Activated naive CD8-positive, alpha-beta T cell treated with anti-CD3 and anti-CD28 coated beads, Interleukin-2, amount 50 U/mL, for 16 hours (primary cell): ENCODE results near the gene LIPT2.
"Not testable (repeated sequence)": the region's sequence is repeated elsewhere in the genome, so short reads cannot be mapped to it uniquely, and the experiment has no call there.

Source experiments
- DNase-seq: peaks from one replicate; pipeline ENCODE4 v3.0.0-alpha.2; 2020; ENCODE audit warnings: low read depth, low spot score

Gene LIPT2

GRCh38 chr11:74492974-74493790 lies at the start of gene LIPT2:
TSS of gene LIPT2 (minus strand) at chr11:74493724. CDS start at chr11:74493703, 21 bp downstream.
- DNase-seq: peak; percentile 97

GRCh38 chr11:74541466-74541865 lies 47.9 kb upstream of the LIPT2 start:
- no peak for DNase-seq

- DNase-seq: no peak
Measured at GRCh38 chr11:74540270-74540669, 46.7 kb upstream of the LIPT2 start.

GRCh38 chr11:74538680-74539079 lies 45.2 kb upstream of the LIPT2 start:
- DNase-seq: no peak

GRCh38 chr11:74535371-74536160 lies 42.0 kb upstream of the LIPT2 start:
- no peak for DNase-seq

GRCh38 chr11:74534946-74535275 lies 41.4 kb upstream of the LIPT2 start:
- not testable (repeated sequence) for DNase-seq

GRCh38 chr11:74534216-74534945 lies 40.9 kb upstream of the LIPT2 start:
- no peak for DNase-seq

- DNase-seq: no peak
Measured at GRCh38 chr11:74533421-74533820, 39.9 kb upstream of the LIPT2 start.

GRCh38 chr11:74532501-74533246 lies 39.1 kb upstream of the LIPT2 start:
- DNase-seq: no peak

- DNase-seq: no peak
Measured at GRCh38 chr11:74524978-74525377, 31.5 kb upstream of the LIPT2 start.

- no peak for DNase-seq
Measured at GRCh38 chr11:74524501-74524900, 31.0 kb upstream of the LIPT2 start.

- DNase-seq: no peak
Measured at GRCh38 chr11:74522776-74523175, 29.3 kb upstream of the LIPT2 start.

- DNase-seq: no peak
Measured at GRCh38 chr11:74521666-74522252, 28.2 kb upstream of the LIPT2 start.

- no peak for DNase-seq
Measured at GRCh38 chr11:74520927-74521665, 27.6 kb upstream of the LIPT2 start.

GRCh38 chr11:74520316-74520715 lies 26.8 kb upstream of the LIPT2 start:
- DNase-seq: no peak

GRCh38 chr11:74519710-74520109 lies 26.2 kb upstream of the LIPT2 start:
- no peak for DNase-seq

- DNase-seq: not testable (repeated sequence)
Measured at GRCh38 chr11:74517592-74517991, 24.1 kb upstream of the LIPT2 start.

- DNase-seq: no peak
Measured at GRCh38 chr11:74507582-74507981, 14.1 kb upstream of the LIPT2 start.

GRCh38 chr11:74506823-74507222 lies 13.3 kb upstream of the LIPT2 start:
- no peak for DNase-seq

- DNase-seq: no peak
Measured at GRCh38 chr11:74505911-74506310, 12.4 kb upstream of the LIPT2 start.
